ENCODE results near the gene CCL27.

Gene CCL27

GRCh38 chr9:34624475-34625185 is 37.8 kb downstream of the CCL27 start:
- no peak for DNase-seq

- no peak for DNase-seq
Measured at GRCh38 chr9:34623374-34624235, 38.9 kb downstream of the CCL27 start.

GRCh38 chr9:34620061-34620994 is 42.1 kb downstream of the CCL27 start, which contains the start of gene DCTN3:
Gene DCTN3 (minus strand): TSS chr9:34620495. CDS start chr9:34620464, 31 bp downstream.
- DNase-seq, result peak; percentile 90

GRCh38 chr9:34615132-34615531 is 47.3 kb downstream of the CCL27 start:
- no peak for DNase-seq

- peak; percentile 84 for DNase-seq
Measured at GRCh38 chr9:34612788-34613390, 49.6 kb downstream of the CCL27 start.

Measured in NCI-H748 treated with DMSO at 0.1 percent for 48 hours (cell line).